Activated T-cell treated with anti-CD3 and anti-CD28 coated beads, Interleukin-2, amount 50 U/mL, for 72 hours (primary cell): ENCODE data around the gene PGLYRP4. TPM values are rescaled to one million over a fixed set of nuclear protein-coding genes. Genes with fewer than 3 reads are reported as not detected.

Source experiments
- ATAC-seq, 2 donors: fragments of 150-1000 bp; cut with Tn5 transposase; replicated peaks in 1 of 2; 2 replicates each; pipeline ENCODE4 v1.10.0; 2021; ENCODE audit warnings: moderate library complexity in 2 of 2, mild to moderate bottlenecking in 1 of 2
- DNase-seq, 2 donors: peaks; one replicate each; pipeline ENCODE4 v3.0.0; 2021 to 2022; ENCODE audit warnings: mixed read lengths in 1 of 2
- H3K27ac Mint-ChIP-seq: one replicate; pipeline ENCODE4 v1.8.0; 2022; ENCODE audit warnings: mild to moderate bottlenecking, moderate library complexity, mixed read lengths
- H3K27me3 Mint-ChIP-seq: one replicate; pipeline ENCODE4 v1.8.0; 2022; ENCODE audit warnings: low read depth, mixed read lengths
- H3K36me3 Mint-ChIP-seq, 2 donors: one replicate each; pipeline ENCODE4 v1.8.0; 2022; ENCODE audit warnings: mixed read lengths in 2 of 2, mild to moderate bottlenecking in 1 of 2; ENCODE audit not compliant: insufficient read depth in 2 of 2
- H3K4me1 Mint-ChIP-seq: one replicate; pipeline ENCODE4 v1.8.0; 2022; ENCODE audit warnings: low read depth, mixed read lengths
- H3K4me3 Mint-ChIP-seq, 2 donors: one replicate each; pipeline ENCODE4 v1.8.0; 2022; ENCODE audit warnings: mild to moderate bottlenecking in 2 of 2, mixed read lengths in 2 of 2, moderate library complexity in 2 of 2
- H3K9me3 Mint-ChIP-seq, 2 donors: one replicate each; pipeline ENCODE4 v1.8.0; 2022; ENCODE audit warnings: mixed read lengths in 2 of 2
- total RNA-seq, 2 donors: library from RNA; stranded (reverse); gene quantifications; one replicate each; pipeline ENCODE4 v1.2.3, GENCODE V29; 2022

PGLYRP4 gene
- total RNA-seq, 2 donors from 2014 or later: 0.21 to 0.29 TPM

DNA sequence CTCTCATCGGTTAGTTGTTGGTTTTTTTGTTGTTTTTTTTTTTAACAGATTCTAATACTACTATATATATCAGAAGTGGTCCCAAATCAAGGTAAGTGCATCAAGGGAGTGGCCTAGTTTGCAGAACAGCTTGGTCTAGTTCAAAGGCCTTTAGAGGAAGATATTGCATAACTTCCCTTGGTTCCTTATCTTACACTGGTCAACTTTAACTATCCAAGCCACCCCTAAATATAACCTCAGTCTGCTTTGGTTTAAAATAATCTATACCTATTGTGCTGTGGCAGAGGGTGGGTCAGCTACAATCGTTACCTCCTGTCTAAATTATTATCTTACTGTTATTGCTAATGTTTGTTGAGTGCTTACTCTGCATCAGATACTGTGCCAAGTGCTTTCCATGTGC, 19.9 kb upstream of the PGLYRP4 start:
- Mint-ChIP-seq H3K4me1 (no peaks in the 10 kb centered on the region), H3K27ac (no peak overlapping the region), H3K36me3 (no peaks in the 10 kb centered on the region), H3K4me3 (no peak overlapping the region), H3K9me3 (no peaks in the 10 kb centered on the region), H3K27me3 (peaks cover 10% of the 10 kb centered on the region)
- no peak for DNase-seq
- ATAC-seq: no peak

DNA sequence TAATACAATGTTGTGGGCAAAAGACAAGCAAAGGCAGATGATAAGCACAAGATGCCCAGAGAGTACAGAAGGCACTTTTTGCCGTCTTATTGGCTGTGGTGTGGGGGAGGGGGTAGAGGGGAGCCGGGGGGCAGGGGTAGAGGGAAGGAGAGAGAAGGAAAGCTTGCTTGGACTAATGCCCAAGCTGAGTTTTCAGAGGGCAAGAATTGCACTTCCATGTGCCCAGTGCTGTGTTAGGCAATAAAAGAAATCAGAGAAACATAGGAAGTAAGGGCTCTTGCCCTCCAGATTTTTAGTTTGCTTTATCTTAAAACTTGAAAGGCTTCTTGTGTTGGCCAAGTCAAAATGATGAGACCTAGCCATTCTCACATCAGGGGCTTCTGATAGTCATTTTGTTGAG, 18.4 kb upstream of the PGLYRP4 start:
- no peak for DNase-seq
- no peaks in the 10 kb centered on the region for H3K9me3 Mint-ChIP-seq
- no peak overlapping the region for H3K4me3 Mint-ChIP-seq
- no peak for ATAC-seq
- H3K4me1 Mint-ChIP-seq: no peaks in the 10 kb centered on the region
- H3K27me3 Mint-ChIP-seq: peaks cover 5% of the 10 kb centered on the region
- H3K27ac Mint-ChIP-seq: no peak overlapping the region
- no peaks in the 10 kb centered on the region for H3K36me3 Mint-ChIP-seq

DNA sequence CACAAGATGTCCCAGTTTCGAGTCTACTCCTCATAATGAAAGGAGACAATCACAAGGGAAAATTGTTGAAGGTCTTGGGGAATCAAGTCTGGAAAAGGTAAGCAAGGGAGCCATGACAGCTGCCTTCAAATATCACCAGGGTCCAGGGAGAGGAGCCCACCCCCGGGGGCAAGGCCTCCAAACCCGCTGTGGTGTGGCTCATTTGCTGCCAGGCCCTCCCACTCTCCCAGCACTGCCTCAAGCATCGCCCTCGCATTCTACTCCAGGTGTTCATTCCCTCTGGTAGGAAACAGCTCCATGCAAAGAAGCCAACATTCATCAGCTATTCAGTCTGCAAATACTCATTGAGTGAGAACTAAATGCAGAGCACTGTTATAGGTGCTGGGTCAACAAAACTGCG, 17.6 kb upstream of the PGLYRP4 start:
- ATAC-seq (no peak), DNase-seq (no peak)
- H3K4me1 Mint-ChIP-seq: no peaks in the 10 kb centered on the region
- H3K27me3 Mint-ChIP-seq: peaks cover 5% of the 10 kb centered on the region
- H3K36me3 Mint-ChIP-seq: no peaks in the 10 kb centered on the region
- no peak overlapping the region for H3K4me3 Mint-ChIP-seq
- H3K27ac Mint-ChIP-seq: no peak overlapping the region
- no peaks in the 10 kb centered on the region for H3K9me3 Mint-ChIP-seq

DNA sequence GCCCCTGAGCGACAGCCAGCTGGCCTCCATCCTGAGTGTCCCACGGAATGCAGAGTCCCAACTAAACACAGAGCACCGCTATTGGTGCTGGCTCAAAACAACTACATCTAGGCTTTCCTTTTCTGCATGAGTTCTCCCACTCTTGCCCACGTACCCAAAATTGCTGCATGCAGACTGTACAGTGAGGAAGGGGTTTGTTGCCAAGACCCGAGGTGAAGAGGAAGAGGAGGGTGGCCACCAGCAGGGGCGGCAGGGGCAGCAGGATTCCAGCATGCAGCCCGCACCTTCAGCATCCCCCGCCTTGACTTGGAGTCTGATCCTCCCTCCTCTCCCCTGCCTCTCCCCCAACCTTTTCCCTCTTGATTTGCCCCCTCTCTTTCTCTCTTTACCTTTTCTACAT, 17.1 kb upstream of the PGLYRP4 start:
- Mint-ChIP-seq H3K36me3 (no peaks in the 10 kb centered on the region), H3K9me3 (no peaks in the 10 kb centered on the region), H3K4me3 (no peak overlapping the region), H3K27me3 (peaks cover 5% of the 10 kb centered on the region), H3K27ac (no peak overlapping the region), H3K4me1 (no peaks in the 10 kb centered on the region)
- no peak for DNase-seq
- ATAC-seq: no peak

DNA sequence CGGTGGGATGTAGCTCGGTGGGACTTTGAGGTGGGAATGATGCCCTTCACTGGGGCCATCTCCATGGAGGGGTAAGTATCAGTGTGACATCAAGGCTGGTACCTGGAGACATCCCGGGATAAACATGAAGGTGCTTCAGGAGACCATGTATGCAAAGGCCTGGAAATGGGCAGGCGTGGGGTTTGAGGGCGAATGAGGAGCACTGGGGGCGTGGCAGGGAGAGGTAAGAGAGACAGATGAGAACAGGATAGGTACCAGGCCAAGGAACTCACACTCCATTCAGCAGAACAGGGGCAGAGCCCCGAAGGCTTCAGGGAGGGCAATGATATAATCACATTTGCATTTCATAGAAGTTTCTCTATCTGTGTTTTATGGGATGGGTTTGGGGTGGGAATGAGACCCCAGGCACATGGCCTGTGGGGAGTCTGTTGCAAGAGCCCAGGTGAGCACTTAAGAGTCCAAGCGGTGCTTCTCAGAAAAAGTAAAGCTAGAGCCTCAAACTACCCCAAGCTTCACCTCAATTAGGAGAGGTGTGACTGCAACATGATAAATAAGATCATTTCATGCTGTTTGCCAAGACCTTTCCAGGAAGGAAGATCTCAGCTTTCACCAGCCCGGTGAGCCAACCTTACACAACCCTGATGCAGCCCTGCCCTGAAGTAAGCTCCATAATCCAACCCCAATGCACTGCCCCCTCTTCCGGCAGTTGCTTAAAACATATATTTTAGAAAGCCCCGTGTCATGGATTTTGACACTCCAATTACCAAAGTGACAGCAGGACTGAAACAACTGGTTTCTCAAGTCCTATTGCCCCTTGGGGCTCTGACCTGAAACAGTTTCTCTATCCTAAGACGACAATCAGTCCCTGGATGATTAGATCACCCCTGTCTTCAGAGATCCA, 16.4 kb upstream of the PGLYRP4 start:
- Mint-ChIP-seq H3K36me3 (no peaks in the 10 kb centered on the region), H3K27ac (no peak overlapping the region), H3K9me3 (no peaks in the 10 kb centered on the region), H3K4me1 (no peaks in the 10 kb centered on the region), H3K4me3 (no peak overlapping the region), H3K27me3 (peaks cover 5% of the 10 kb centered on the region)
- DNase-seq (no peak), ATAC-seq (no peak)

DNA sequence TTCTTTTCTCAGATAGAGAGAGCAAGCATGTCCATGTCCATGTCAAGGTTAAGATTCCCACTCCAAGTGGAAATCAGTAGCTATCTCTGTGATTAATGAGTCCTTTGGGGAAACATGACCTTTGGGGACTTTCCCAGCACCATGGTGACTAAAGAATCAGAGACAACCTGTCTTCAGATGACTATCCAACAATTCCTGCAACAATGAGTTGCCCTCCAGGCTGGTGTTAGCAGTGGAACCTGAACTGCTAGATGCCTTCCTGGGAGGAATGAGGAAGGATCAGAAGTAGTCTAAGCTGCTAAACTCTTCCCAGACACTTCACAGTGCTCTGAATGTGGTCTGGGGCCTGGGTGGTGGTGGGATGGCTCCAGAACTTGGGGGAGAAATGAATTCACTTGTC, 15.5 kb upstream of the PGLYRP4 start:
- no peak for DNase-seq
- no peak for ATAC-seq
- H3K36me3 Mint-ChIP-seq: no peaks in the 10 kb centered on the region
- no peak overlapping the region for H3K27ac Mint-ChIP-seq
- no peaks in the 10 kb centered on the region for H3K9me3 Mint-ChIP-seq
- H3K4me1 Mint-ChIP-seq: no peaks in the 10 kb centered on the region
- no peak overlapping the region for H3K4me3 Mint-ChIP-seq
- H3K27me3 Mint-ChIP-seq: peaks cover 5% of the 10 kb centered on the region

DNA sequence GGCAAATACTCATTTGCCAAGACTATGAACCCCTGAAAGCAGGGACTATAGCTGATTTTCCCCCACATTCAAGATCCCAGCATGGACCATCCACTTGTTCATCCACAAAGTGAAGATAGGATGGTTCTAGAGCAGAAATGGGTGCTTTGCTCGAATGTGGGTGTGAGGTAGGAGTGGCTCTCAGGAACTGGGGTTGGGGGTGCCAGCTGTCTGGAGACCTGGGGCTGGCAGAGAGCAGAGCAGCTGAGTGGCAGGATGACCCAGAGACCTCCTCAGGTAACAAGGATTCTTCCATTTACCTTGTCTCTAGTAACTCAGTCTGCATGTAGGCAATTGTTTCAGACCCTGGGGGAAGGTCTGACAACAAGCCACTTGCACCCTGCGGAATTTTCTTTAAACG, 15.0 kb upstream of the PGLYRP4 start:
- ATAC-seq (no peak), DNase-seq (no peak)
- no peak overlapping the region for H3K4me3 Mint-ChIP-seq
- no peaks in the 10 kb centered on the region for H3K36me3 Mint-ChIP-seq
- H3K4me1 Mint-ChIP-seq: no peaks in the 10 kb centered on the region
- H3K27me3 Mint-ChIP-seq: peaks cover 5% of the 10 kb centered on the region
- no peaks in the 10 kb centered on the region for H3K9me3 Mint-ChIP-seq
- H3K27ac Mint-ChIP-seq: no peak overlapping the region

DNA sequence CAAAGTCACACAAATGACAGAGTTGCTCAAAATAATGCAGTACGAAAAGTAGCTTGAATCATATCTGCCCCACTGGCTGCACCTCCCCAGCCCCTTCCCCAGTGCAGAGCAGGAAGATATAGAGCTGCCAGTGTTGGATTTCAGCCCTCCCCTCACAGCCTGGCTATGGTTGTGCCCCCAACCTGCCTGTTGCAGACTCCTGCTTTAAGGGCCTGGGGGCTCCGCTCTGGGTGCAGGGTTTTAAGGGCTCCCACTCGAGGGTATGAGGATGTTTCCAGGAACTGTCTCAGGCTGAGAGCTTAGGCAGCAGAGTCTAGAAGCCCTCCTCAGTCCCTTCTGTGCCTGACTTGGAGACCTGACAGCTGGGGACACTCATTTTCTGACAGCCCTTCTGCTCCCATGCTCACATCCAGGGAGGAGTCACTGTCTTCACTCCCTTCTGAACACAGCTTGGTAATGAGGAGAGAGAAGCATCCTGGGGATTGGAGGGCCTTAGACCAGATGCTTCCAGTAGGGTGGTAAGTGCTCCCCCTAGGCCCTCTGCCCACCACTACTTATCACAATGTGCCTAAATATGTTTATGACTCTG, 13.6 kb upstream of the PGLYRP4 start:
- no peak for DNase-seq
- H3K27ac Mint-ChIP-seq: no peak overlapping the region
- H3K4me3 Mint-ChIP-seq: no peak overlapping the region
- H3K9me3 Mint-ChIP-seq: no peaks in the 10 kb centered on the region
- peaks cover 12% of the 10 kb centered on the region for H3K4me1 Mint-ChIP-seq
- H3K36me3 Mint-ChIP-seq: no peaks in the 10 kb centered on the region
- H3K27me3 Mint-ChIP-seq: peaks cover 5% of the 10 kb centered on the region
- no peak for ATAC-seq

DNA sequence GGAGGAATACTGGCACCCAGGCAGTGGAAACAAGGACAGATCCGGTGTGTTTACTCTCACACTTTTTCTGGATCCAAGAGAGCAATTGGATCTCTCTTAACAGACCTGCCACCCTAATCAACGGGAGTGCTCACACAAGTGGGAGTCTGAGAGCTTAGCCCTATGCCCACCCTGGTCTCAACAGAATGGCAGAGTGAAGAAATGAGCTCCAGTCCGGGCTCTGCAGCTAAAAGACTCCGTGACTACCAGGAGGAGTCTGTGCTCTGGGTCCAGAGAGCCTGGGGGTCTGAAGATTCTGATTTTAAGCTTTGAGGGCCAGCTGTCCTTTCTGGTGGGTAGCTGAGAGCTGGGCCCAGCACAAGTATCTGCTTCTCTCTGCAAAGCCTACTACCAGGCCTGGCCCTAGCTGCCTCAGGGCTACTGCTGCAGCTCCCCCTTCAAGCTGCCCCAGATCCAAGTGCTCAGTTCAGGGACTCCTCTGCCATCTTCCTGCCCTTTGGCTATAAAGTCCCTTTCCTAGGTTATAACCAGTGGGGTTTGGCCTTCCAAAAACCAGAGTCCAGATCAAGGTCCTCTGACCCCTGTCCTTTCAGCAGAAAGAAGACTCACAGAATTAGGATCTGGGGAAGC, 13.0 kb upstream of the PGLYRP4 start:
- ATAC-seq (no peak), DNase-seq (no peak)
- peaks cover 5% of the 10 kb centered on the region for H3K27me3 Mint-ChIP-seq
- no peaks in the 10 kb centered on the region for H3K9me3 Mint-ChIP-seq
- H3K4me3 Mint-ChIP-seq: no peak overlapping the region
- no peaks in the 10 kb centered on the region for H3K36me3 Mint-ChIP-seq
- no peak overlapping the region for H3K27ac Mint-ChIP-seq
- peaks cover 14% of the 10 kb centered on the region for H3K4me1 Mint-ChIP-seq

DNA sequence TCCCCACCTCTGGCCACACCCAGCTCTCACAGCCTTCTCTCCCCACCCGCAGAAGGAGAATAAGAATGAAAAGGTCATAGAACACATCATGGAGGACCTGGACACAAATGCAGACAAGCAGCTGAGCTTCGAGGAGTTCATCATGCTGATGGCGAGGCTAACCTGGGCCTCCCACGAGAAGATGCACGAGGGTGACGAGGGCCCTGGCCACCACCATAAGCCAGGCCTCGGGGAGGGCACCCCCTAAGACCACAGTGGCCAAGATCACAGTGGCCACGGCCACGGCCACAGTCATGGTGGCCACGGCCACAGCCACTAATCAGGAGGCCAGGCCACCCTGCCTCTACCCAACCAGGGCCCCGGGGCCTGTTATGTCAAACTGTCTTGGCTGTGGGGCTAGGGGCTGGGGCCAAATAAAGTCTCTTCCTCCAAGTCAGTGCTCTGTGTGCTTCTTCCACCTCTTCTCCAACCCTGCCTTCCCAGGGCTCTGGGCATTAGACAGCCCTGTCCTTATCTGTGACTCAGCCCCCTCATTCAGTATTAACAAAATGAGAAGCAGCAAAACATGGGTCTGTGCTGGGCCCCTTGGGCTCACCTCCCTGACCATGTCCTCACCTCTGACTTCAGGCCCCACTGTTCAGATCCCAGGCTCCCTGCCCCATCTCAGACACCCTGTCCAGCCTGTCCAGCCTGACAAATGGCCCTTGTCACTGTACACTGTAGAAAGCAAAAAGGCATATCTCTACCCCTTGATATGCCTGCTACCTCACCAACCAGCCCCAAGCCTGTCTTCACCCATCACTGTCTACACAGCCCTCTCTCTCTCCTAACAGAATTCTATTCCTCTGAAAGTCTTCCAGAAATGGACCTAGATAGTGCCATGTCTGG, 12.2 kb upstream of the PGLYRP4 start:
- no peak overlapping the region for H3K4me3 Mint-ChIP-seq
- DNase-seq (no peak), ATAC-seq (no peak)
- H3K27ac Mint-ChIP-seq: no peak overlapping the region
- no peaks in the 10 kb centered on the region for H3K9me3 Mint-ChIP-seq
- peaks cover 14% of the 10 kb centered on the region for H3K4me1 Mint-ChIP-seq
- H3K36me3 Mint-ChIP-seq: no peaks in the 10 kb centered on the region
- H3K27me3 Mint-ChIP-seq: peaks cover 1% of the 10 kb centered on the region

DNA sequence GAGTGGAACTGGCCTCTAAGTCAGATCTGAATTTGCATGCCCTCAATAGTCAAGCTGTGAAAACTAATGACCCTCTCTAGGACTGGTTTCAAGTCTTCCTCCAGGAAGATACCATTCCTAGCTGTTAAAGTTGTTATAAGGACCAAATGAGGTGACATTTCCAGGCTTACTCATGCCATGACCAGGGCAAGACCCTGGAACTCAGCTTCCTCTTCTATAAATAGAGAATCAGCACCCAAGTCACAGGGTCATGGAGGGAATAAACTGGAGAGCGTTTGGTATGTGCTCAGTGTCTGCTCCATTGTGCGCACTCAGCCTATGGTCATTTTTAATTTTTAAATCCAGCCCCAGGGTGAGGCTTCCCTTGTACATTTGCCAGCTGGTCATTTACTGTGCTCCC, 11.5 kb upstream of the PGLYRP4 start:
- no peaks in the 10 kb centered on the region for H3K27me3 Mint-ChIP-seq
- H3K27ac Mint-ChIP-seq: no peak overlapping the region
- no peak overlapping the region for H3K4me3 Mint-ChIP-seq
- H3K9me3 Mint-ChIP-seq: no peaks in the 10 kb centered on the region
- peaks cover 14% of the 10 kb centered on the region for H3K4me1 Mint-ChIP-seq
- DNase-seq (no peak), ATAC-seq (no peak)
- H3K36me3 Mint-ChIP-seq: no peaks in the 10 kb centered on the region

DNA sequence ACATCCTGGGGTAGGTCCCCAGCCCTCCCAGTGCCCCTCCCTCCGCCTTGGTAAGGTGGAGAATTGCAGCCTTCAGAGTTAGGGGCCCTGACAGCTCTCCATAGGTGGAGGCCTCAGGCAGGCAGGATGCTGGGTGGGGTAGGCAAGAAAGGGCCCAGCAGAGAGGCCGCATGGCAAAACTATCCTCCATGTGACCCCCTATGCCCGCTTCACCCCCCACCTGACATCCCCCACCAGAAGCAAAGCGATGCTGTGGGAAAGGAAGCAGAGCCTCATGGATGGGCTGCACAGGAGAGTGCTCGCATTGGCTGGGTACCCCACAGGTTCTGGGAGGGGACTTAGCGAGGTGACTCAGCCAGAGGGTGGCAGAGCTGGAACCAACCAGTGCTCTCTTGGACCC, 10.6 kb upstream of the PGLYRP4 start:
- Mint-ChIP-seq H3K36me3 (no peaks in the 10 kb centered on the region), H3K4me3 (no peak overlapping the region), H3K4me1 (peaks cover 14% of the 10 kb centered on the region), H3K27ac (no peak overlapping the region), H3K9me3 (no peaks in the 10 kb centered on the region), H3K27me3 (no peaks in the 10 kb centered on the region)
- ATAC-seq (no peak), DNase-seq (no peak)

DNA sequence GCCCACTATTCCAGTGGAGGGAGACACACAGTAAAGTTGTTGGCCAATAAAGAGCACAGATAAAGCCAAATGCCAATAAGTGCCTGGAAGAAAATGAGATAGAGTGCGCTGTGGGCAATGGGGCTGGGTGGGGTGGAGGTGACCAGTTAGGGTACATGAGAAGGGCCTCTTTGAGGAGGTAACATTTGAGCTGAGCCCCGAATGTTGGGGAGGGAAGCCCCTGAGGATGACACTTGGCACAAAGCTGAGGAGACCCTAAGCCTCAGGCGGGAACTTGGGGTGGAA, 10.0 kb upstream of the PGLYRP4 start:
- Mint-ChIP-seq H3K27me3 (no peaks in the 10 kb centered on the region), H3K4me3 (no peak overlapping the region), H3K4me1 (peaks cover 14% of the 10 kb centered on the region), H3K36me3 (no peaks in the 10 kb centered on the region), H3K9me3 (no peaks in the 10 kb centered on the region), H3K27ac (no peak overlapping the region)
- DNase-seq (no peak), ATAC-seq (no peak)
